GM21737 (cell line): ENCODE data around the gene TOM1L1.

Source experiments
- ATAC-seq: cut with Tn5 transposase; IDR thresholded peaks from one replicate; pipeline ENCODE4 v1.9.1; 2021; ENCODE audit warnings: mild to moderate bottlenecking, moderate library complexity; ENCODE audit not compliant: unreplicated experiment

TOM1L1 gene

DNA sequence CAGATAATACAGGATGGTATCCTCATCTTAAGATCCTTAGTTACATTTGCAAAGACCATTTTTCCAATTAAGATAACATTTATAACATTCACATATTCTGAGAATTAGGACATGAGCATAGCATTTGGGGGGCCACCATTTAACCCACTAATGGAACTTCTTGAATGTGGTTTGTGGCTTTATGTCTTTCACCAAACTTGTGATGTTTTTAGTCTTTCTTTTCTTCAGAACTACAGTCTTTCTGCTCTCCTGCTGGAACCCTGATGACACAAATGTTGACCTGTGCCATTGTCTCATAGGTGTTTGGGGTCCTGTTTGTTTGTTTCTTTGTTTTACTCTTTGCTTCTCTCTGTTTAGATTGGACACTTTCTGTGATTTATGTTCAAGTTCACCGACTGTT is 44.6 kb downstream of the TOM1L1 start:
- no peak for ATAC-seq

DNA sequence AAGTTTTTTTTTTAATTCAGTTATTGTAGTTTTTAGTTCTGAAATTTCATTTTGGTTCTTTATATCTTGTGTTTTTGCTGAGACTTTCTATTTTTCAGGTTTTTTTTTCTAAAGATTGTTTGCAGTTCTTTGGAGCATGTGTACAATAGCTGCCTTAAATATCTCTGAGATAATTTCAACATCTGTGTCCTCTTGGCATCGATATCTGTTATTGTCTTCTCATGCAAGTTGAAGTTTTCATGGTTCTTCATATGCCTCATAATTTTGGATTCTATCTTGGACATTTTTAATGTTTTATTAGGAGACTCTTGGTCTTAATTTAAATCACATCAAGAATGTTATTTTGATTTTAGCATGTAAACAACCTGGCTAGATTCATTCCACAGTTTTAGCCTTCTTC is 45.0 kb downstream of the TOM1L1 start:
- ATAC-seq, result no peak

DNA sequence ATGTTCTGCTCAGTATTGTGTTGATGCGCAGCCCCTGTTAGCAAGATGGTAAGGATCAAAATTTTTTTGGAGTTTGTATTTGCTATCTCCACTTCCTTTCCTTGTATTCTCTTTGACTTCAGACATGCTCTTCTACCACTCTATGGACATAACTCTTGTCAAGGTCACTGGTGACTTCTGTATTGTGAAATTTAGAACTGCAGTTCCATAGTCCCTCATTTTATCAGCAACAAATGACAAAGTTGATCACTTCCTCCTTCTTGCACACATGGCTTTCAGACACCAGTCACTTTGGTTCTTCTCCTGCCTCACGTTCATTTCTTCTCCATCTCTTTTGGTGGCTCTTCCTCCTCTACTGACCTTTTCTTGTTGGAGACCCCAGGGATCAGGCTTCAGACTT is 46.7 kb downstream of the TOM1L1 start:
- ATAC-seq, result no peak

DNA sequence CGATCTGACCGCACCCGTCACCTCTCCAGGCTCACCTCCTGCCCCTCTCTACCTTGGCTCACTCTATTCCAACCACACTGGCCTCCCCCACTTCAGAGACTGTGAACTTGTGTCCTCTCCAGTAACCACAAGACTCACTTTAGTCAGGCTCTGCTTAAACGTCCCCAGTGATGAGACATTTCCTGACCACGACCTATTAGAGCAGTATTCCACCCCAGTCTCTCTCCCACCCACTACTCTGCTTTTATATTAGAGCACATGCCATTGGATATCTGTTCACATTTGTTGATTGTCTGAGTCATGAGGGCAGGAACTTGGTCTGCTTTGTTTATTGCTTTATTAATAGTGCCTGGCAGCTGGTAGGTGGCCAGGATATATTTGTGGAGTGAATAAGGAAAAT is 47.7 kb downstream of the TOM1L1 start:
- ATAC-seq, result no peak

DNA sequence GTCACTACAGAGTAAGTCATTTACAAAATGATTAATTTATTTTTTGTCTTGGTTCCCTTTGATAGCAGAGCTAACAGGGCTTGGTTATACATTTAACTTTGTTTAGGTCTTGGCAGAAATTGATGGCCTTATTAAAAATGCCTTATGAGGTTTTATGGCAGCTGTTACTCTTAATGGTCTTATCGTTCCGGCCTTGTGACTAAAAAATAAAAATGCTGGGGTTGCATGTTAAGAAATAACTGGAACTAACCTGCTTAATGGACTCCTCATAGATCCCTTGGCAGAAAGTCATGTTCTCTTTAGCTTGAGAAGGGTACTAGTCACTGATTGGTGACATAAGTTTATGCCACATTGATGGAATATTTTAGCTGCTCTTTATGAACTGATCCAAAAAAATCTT is 49.5 kb downstream of the TOM1L1 start:
- no peak for ATAC-seq

DNA sequence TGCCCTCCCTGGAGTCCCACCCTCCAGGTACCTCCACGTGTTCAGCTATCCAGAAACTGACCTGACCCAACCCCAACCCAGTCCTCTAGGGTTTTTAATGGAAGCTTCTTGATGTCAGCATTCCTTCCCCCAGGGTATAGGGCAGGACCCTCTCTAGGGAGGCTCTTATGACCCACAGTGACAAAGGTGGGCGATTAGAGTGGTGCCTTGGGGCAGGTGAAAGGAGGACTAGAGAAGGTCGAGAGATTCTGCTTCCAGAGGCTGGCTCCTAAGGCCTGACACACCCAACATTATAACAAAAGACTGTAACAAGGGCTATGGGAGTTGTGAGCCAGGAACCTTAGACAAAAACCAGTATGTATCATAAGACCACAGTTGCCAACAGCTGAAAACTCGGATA is 50.6 kb downstream of the TOM1L1 start:
- no peak for ATAC-seq

DNA sequence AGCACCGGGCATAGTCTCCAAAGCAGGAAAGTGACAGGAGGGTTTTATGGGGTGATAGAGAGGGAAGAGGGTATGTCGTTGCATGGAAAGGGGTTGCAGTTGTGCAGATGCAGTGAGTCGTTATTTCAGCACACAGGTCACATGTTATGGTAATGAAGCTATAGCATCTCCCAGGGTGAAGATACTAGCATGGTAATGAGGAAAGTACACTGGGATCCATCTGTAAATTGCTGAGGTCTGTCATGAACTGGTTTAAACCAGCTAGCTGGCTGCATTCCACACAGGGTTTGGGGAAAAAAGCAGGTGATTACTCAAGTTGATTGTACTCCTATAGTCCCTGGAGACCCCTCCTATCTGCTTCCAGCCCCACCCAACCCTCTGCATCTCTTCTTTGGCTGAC is 56.1 kb downstream of the TOM1L1 start:
- ATAC-seq, result no peak

DNA sequence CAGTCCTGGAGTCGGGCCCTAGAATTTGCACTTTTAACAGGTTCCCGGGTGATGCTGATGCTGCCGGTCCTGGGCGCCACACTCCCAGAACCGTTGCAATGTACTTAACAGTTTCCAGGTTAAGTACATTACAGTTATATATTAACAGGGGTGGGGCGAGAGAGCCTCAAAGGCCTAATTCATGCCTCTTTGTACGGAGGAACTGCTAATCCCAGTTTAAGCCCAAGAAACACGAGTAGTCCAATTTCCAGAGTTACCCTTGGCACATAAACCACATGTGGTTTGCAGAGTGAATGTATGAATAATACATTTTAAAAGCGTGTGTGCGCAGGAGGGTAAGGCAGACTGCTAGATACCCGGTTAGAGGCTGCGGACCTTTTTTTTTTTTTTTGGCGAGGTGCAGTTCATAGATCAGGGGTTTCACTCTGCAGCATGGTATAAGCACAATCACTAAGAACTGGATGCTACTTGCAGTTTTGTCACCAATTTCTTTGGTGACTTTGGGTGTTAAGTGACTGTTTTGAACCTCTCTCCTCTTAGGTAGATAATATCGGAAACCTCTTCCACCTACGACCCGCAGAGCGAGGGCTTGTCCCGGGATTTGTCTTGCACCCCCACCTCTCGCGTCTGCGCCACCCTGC is 67.1 kb downstream of the TOM1L1 start:
- peak; percentile 47 for ATAC-seq

DNA sequence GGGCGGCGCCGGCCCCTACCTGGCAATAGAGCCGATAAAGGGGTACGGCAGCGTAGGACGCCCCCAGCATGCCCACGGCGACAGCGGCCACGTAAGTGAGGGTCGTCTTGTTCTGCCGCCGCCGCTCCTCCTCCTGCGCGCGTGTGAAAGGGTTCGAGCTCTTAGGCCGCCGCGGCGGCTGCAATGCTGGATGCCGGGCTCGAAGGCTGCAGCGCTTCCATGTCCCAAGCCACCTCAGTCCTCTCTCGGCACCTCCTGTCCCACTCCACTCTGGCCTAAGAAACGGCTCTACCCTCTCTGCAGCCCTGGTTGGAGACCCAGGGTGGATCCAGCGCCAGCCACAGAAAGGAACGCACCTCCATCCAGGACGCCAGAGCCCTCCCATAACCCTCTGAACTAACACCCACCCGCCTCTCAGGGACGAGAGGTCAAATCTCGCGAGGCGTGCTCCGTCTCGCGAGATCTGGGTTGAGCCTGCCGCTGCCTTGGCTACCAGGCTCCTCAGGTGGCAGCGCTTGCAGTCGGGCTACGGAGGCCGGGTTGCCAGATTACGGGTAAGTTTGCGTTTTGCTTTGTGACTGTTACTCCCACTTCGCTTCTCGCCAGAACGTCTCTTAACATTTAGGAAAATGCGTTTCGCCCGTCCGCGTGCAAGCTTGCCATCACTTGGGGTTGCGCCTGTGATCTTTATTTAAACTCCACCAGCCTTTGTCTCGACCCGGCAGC is 67.8 kb downstream of the TOM1L1 start, which contains the start of the genes COX11 and STXBP4:
Gene COX11 (minus strand): TSS at position 393 of the 726 bp plus-strand sequence. CDS start 8 bp downstream, at position 385.
Gene STXBP4 (plus strand): TSS at position 504 of the 726 bp plus-strand sequence. CDS start 17,455 bp downstream, outside the sequence.
- peak; percentile 88 for ATAC-seq

DNA sequence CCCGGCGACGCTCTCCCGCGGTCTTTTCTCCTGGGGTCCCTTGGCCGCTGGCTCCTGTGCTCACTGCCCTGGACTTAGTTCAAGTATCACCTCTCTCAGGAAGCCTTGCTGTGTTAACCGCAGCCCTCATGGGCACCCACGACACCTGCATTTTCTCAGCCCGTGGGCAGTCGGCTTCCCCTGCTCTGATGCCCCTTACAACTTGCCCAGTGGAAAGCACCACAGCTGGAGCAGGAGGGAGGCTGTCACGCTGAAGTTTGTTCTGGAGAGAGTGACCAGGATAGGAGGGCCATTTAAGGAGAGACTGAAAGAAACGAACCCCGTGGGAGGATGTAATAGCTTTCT is 68.3 kb downstream of the TOM1L1 start:
- ATAC-seq, result peak; percentile 27

DNA sequence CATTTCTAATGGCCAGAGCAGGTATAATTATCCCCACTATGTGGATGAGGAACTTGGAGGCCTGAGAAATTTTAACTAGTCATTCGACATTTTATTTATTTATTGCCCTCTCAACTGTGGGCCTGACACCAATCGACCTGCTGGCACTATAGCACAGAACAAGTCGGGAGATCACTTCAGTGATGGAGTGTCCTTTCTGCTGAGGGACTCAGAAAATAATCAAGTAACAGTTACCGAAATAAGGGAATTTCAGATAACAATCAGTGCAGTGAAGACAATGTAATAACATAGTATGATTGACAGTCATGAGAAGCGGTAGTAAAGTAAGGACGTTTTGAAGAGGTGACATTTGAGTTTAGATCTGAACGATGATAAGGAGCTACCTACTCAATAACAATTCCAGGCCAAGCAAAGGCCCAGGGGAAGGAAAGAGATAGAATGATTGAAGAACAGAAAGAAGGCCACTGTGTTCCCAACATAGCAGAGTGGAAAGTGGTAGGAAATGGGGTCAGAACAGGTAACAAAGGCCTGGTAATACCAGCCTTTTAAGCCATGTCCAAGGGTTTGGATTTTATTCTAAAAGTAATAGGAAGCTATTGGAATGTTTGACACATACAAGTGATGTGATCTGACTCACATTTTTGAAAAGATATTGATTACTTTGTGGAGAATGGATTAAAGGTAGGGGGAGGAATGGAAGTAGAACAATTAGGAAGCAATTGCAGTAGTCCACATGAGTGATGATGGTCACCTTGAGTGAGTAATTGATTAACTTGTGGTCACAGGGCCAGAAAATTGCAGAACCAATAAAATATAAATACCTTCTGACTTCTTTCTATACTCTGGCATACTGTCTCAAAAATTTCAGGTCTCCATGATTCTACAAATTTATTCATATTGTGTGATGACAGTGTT is 69.3 kb downstream of the TOM1L1 start:
- ATAC-seq, result no peak

DNA sequence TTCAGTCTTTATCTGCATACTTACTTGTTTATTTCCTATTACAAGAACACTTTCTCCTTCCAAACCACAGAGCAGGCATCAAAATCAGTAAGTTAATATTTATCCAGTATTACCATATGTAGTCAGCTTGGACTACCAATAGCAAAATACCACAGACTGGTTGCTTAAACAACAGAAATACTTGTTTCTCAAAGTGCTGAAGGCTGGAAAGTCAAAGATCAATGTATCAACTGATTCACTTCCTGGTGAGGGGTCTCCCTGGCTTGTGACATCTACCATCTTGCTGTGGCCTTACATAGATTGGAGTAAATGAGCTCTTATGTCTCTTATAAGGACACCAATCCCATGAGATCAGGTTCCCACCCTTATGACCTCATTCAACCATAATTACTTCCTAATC is 70.5 kb downstream of the TOM1L1 start:
- ATAC-seq, result no peak

DNA sequence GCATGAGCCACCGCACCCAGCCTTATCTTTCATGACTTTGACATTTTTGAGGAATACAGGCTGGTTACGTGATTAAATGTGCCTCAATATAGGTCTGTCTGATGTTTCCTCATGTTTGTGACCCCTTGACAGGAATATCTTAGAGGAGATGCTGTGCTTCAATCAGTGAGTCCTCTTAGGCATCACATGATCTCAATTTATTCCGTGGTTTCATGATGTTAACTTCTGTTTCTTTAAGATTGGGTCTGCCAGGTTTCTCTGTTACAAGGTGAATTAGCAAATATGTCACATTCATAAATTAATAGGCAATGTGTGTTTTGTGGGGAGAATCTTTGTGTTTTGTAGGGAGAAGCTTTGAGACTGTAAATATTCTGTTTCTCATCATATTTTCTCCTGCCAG is 71.2 kb downstream of the TOM1L1 start:
- no peak for ATAC-seq

DNA sequence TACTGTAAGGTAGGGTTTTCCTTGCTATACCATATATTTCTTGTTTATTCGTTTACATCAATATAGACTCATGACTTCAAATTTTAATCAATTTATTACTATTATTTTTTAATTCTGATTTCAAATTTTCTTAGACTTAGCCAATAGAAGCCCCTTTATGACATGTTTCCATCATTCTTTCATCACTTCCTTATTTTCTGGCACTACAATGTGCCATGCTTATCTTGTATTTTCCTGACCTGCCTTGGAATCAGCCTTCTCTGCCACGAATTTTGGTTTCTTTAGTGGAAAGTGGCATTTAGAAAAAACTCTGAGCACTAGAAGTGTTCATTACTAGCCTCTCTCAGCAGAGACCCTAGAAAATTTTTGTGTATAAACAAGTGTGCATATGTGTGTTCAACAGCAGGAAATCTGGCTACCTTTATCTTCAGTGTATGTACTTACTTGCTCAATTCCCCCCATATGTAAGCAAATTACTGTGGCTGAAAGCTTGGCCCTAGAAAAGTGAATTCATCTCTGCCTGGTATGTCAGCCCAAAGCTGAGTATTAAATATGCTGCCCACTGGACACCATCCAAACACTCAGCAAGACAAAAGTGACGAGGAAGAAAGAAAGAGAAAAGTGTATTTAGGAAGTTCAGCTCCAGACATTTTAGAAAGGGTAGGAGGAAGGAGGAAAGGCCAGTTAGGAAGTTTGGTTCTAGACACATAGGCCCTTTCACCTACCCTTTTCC is 71.9 kb downstream of the TOM1L1 start:
- no peak for ATAC-seq

DNA sequence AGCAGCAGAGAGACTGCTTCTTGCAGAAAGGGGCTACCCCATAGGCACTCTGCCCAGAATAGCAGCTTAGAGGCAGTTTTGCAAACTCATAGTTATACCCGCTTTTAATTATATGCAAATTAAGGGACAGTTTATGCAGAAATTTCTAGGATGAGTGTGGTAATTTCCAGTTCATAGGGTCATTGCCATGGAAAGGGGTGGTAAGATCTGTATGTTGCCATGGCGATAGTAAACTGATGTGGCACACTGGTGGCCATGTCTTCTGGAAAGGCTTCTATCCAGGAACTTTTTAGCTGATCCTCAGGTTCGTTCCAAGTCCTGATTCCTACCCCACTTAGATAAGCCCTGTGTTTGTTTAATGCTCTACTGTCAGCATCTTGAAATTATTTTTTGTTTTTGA is 74.1 kb downstream of the TOM1L1 start:
- ATAC-seq, result no peak

DNA sequence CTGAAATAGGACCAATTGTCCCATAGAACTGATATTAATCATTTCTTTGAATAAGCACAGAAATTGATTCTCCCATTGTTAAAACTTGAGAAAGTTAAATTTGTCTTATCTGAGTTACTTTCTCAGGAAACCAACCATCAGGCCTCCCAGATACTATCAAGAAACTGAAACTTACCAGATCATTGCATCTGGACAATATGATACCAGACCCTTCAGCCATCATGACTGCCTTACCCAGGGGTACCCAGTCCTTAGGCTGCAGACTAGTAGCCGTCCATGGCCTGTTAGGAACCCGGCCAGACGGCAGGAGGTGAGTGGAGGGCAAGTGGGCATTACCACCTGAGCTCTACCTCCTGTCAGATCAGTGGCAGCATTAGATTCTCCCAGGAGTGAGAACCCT is 75.7 kb downstream of the TOM1L1 start:
- ATAC-seq, result no peak

DNA sequence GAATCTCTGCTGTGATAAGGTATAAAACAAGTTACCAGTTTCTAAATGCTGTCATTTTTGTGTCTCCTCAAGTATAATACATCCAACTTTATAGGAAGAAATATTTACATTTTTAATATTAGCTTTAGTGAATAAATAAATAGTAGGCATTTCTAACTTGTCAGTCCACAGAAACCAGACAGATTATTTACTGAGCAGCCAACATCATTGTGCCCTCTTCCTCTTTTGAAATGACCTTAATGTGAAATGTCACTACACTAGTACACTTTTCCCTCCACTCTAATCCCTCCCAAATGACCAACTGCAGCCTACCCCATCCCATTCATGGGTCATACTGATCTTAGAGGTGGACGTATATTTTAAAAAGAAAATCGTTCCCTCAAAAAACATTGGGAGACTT is 77.1 kb downstream of the TOM1L1 start:
- no peak for ATAC-seq

DNA sequence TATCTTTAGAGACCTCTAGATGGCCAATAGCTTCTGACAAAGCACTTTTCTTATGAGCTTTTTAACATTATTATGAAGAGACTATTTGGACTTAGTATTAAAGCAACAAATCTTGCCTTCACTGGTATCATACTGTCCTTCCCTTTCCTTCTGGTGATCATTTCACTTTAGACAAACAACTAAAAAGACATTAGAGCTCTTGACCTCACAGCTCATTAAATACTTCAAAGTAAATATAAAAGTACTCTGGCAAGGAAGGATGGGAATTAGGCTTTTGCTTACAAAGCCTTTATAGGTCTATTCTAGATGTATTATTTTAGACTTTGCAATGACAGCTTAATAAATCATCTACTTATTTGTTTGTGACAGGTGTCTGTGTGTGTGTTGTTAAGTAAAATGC is 79.0 kb downstream of the TOM1L1 start:
- ATAC-seq, result no peak

DNA sequence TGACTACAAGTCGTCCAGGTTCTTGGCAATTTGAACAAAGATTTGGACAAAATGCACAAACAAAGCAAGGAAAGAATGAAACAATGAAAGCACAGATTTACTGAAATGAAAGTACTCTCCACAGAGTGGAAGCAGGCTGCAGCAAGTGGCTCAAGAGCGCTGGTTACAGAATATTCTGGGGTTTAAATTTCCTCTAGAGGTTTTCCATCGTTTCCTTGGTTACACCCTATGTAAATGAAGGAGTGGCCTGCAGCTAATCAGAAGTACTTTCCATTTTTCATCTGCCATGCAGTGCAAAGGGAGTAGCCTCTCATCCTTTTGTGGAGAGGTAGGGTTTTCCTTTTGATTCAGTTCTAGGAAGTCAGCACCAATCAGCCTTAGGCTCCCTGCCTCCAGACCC is 79.7 kb downstream of the TOM1L1 start:
- no peak for ATAC-seq

DNA sequence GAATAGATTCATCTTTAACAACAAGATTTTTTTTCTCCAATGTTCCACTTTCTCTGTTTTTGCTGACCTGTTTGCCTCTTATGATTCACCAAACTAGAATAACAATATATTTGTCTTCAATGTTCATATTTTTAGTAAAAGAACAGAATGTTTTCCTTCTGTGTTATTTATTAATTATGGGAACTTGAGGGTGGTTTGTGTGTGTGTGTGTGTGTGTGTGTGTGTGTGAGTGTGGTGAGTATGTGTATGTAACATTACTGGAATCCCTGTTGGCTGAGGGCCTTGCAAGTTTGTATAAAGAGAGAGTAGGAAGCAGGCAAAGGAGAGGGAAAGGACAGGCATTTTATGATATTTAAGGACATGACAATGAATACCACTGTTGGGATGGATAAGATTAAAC is 81.7 kb downstream of the TOM1L1 start:
- no peak for ATAC-seq

DNA sequence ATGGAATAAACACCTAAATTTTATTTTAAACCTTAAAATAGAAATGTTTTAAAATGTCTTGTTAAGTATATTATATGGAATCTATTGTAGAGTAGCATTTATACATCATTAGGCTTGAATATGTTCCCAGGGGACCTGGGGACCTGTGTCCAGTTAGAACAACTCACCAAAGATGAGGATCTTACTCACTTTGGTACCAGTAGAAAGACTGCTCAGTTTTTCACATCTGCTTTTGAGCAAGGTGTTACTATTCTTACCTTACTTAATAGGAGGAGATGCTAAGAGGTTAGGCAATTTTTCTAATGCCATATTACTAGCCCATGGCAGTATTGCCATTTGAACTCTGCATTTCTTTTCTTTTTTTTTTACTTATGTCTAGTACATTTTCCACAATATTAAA is 82.6 kb downstream of the TOM1L1 start:
- ATAC-seq, result no peak
